Measurements from ENCODE around the gene HRG.

DNA sequence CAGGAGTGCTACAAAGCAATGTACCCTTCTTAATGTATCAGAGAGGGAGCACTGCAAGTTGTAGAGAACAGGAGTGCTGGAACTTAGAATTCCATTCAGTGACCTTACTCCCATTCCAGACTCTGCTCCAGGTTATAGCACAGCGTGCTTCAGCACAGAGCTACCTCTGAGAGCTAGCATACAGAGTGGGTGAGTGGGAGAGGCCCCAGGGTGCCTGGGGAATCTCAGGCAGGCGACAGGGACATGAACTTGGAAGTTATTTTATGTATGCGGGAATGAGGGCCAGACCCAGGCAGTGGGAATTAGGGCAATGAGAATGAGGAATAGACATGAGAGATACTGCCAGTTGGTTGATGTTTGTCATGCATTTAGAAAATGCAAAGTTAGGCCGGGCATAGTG is 47.7 kb downstream of the HRG start:
- TF ChIP-seq EZH2 (IDR thresholded peaks at IDR 0.05; ENCODE audit: insufficient read depth, poor library complexity, severe bottlenecking) (no peak), EZH2phosphoT487 (IDR thresholded peaks at IDR 0.05; ENCODE audit: insufficient read depth, low read depth) (no peak)

Measured in GM23248 (cell line).